Uterus (tissue), 2 donors: ENCODE results near the gene TEC.

Experiments used
- POLR2A ChIP-seq, 2 donors: fragments of 450-650 bp; IDR thresholded peaks; one replicate each; pipeline ENCODE4 v1.6.1; 2016; ENCODE audit warnings: antibody characterized with exemption in 2 of 2, mild to moderate bottlenecking in 1 of 2, moderate library complexity in 1 of 2
- TF ChIP-seq, protein P1 (sequence below), 4 experiments: fragments of 200-600 bp in 2 of 4; fragments of 450-650 bp in 2 of 4; sonication (generic) in 2 of 4; IDR thresholded peaks; one replicate each; pipeline ENCODE4 v1.5.1; 2016 to 2019; ENCODE audit warnings: antibody characterized with exemption in 4 of 4, mild to moderate bottlenecking in 2 of 4, moderate library complexity in 1 of 4

DNA sequence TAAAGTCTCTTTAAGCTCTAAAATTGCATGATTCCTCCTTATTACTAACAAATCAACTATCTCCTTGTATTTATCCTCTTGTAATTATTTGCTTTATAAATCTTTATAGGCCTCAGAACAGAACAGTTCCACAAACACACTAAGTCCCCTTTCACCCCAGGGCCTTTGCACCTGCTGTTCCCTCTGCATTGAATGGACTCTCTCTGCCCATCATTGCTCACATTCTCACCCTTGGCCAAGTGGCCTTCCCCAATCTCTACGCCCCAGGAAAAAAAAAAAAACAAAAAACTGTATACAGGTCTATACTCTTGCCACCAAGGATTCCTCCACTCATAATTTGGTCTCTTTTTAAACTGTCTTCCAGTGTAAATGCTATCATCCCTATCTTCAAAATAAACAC, 53.7 kb downstream of the TEC start:
- TF ChIP-seq, protein P1, sequence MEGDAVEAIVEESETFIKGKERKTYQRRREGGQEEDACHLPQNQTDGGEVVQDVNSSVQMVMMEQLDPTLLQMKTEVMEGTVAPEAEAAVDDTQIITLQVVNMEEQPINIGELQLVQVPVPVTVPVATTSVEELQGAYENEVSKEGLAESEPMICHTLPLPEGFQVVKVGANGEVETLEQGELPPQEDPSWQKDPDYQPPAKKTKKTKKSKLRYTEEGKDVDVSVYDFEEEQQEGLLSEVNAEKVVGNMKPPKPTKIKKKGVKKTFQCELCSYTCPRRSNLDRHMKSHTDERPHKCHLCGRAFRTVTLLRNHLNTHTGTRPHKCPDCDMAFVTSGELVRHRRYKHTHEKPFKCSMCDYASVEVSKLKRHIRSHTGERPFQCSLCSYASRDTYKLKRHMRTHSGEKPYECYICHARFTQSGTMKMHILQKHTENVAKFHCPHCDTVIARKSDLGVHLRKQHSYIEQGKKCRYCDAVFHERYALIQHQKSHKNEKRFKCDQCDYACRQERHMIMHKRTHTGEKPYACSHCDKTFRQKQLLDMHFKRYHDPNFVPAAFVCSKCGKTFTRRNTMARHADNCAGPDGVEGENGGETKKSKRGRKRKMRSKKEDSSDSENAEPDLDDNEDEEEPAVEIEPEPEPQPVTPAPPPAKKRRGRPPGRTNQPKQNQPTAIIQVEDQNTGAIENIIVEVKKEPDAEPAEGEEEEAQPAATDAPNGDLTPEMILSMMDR (IDR thresholded peaks at IDR 0.05): no peak
- no peak for TF ChIP-seq POLR2A (IDR thresholded peaks at IDR 0.05)
